NCI-H146 treated with DMSO at 0.1 percent for 48 hours (cell line): ENCODE results near the gene C1QC.
A peak's percentile ranks its signal among the peaks of the same experiment; 100 is the strongest.

ENCODE experiments used
- DNase-seq: peaks from one replicate; lab custom pipeline; 2025; ENCODE audit not compliant: unreplicated experiment; lab: John Stamatoyannopoulos, UW

Gene C1QC

GRCh38 chr1:22676916-22677583, 33.6 kb downstream of the C1QC start:
- DNase-seq: peak; percentile 23

- DNase-seq: no peak
Observed at GRCh38 chr1:22677931-22678896, 34.8 kb downstream of the C1QC start.

- DNase-seq: no peak
Observed at GRCh38 chr1:22680726-22681125, 37.3 kb downstream of the C1QC start.

GRCh38 chr1:22681556-22682276, 38.3 kb downstream of the C1QC start:
- no peak for DNase-seq

- DNase-seq: no peak
Observed at GRCh38 chr1:22683547-22683946, 40.1 kb downstream of the C1QC start.

GRCh38 chr1:22685591-22686059, 42.2 kb downstream of the C1QC start:
- no peak for DNase-seq

- no peak for DNase-seq
Observed at GRCh38 chr1:22687191-22687590, 43.8 kb downstream of the C1QC start.

- DNase-seq: no peak
Observed at GRCh38 chr1:22688466-22688865, 45.0 kb downstream of the C1QC start.

GRCh38 chr1:22689505-22689904, 46.1 kb downstream of the C1QC start:
- DNase-seq: peak; percentile 85

GRCh38 chr1:22691031-22691753, 47.8 kb downstream of the C1QC start:
- DNase-seq: no peak

GRCh38 chr1:22694172-22694571, 50.7 kb downstream of the C1QC start:
- DNase-seq: no peak

- no peak for DNase-seq
Observed at GRCh38 chr1:22696610-22697009, 53.2 kb downstream of the C1QC start.
